Erythroblast (primary cell): ENCODE measurements around the gene MVD.

Experiments
- GATA1 ChIP-seq: IDR thresholded peaks from 2 replicates; pipeline ENCODE4 v1.6.1; 2011; ENCODE audit warnings: low read depth, mild to moderate bottlenecking, control low read depth, low read length, moderate library complexity
- POLR2A ChIP-seq: IDR thresholded peaks from 2 replicates; pipeline ENCODE4 v1.6.1; 2011; ENCODE audit warnings: mild to moderate bottlenecking, low read length

DNA sequence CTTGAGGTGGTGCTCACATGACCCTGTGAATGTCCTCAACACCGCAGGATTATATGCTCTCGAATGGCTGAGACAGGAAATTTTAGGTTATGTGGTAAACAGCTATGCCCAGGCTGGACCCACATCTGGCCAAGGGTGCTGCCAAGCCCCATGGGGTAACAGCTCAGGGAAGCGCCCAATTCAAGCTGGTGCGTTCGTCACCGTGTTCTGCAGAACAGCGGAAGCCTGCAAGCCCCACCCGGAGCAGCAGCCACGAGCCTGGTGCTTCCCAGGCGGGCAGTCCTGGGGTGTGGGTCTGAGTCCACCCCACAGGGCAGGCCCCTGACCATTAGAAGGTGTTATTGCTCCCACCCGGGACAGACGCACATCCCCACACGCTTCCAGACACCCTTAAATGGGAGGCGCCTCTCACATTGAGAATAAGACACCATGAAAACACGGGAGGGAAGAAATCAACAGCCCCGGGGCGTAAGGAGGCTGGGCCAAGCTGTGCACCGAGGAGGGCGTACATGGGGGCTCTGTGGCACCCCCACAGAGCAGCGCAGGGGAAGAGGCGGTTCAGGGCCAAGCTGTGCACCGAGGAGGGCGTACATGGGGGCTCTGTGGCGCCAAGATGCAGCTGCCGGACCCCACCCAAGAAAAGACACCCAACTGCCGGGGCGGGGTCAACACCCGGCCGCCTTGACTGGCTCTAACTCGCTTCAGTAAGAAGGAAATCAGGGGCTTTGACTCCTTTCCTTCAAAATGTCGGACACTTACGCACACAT is 9.1 kb downstream of the MVD start:
- no peak for TF ChIP-seq POLR2A
- no peak for TF ChIP-seq GATA1
